ENCODE data around the gene RNF126.

Gene RNF126

GRCh38 chr19:611481-611868 lies 51.5 kb downstream of the RNF126 start:
- no peak for TF ChIP-seq CTCF (IDR thresholded peaks at IDR 0.05)

GRCh38 chr19:610801-611480 lies 52.1 kb downstream of the RNF126 start:
- TF ChIP-seq CTCF (IDR thresholded peaks at IDR 0.05): no peak

- no peak for TF ChIP-seq CTCF (IDR thresholded peaks at IDR 0.05)
Observed at GRCh38 chr19:610071-610800, 52.8 kb downstream of the RNF126 start.

- TF ChIP-seq CTCF (IDR thresholded peaks at IDR 0.05): no peak
Observed at GRCh38 chr19:609004-609346, 54.0 kb downstream of the RNF126 start.

GRCh38 chr19:608155-609003 lies 54.6 kb downstream of the RNF126 start:
- TF ChIP-seq CTCF (IDR thresholded peaks at IDR 0.05): no peak

- TF ChIP-seq CTCF (IDR thresholded peaks at IDR 0.05): no peak
Observed at GRCh38 chr19:607301-608154, 55.5 kb downstream of the RNF126 start.

GRCh38 chr19:604355-604754 lies 58.7 kb downstream of the RNF126 start:
- TF ChIP-seq CTCF (IDR thresholded peaks at IDR 0.05): no peak

All from LNCAP (cell line).